HUES6 (cell line): ENCODE data around the gene FUT2.
"Not testable (repeated sequence)": the region's sequence is repeated elsewhere in the genome, so short reads cannot be mapped to it uniquely, and the experiment has no call there.

ENCODE experiments used
- H3K27ac ChIP-seq: 2 replicates; pipeline ENCODE4 v1.7.0; 2013; ENCODE audit warnings: low read depth, mild to moderate bottlenecking, low read length, inconsistent platforms
- H3K27me3 ChIP-seq: 2 replicates; pipeline ENCODE4 v1.6.1; 2013; ENCODE audit warnings: low read length; ENCODE audit not compliant: control insufficient read depth, insufficient read depth
- H3K36me3 ChIP-seq: 2 replicates; pipeline ENCODE4 v1.6.1; 2013; ENCODE audit warnings: low read length; ENCODE audit not compliant: control insufficient read depth, insufficient read depth
- H3K4me1 ChIP-seq: 2 replicates; pipeline ENCODE4 v1.6.1; 2013; ENCODE audit warnings: low read length; ENCODE audit not compliant: control insufficient read depth, insufficient read depth
- H3K4me3 ChIP-seq: 2 replicates; pipeline ENCODE4 v1.5.1; 2013; ENCODE audit warnings: low read depth, low read length
- H3K9ac ChIP-seq: one replicate; pipeline ENCODE4 v1.6.1; 2013; ENCODE audit warnings: mild to moderate bottlenecking, low read length
- H3K9me3 ChIP-seq: 2 replicates; pipeline ENCODE4 v1.6.1; 2013; ENCODE audit warnings: low read depth, low read length; ENCODE audit not compliant: control insufficient read depth, insufficient read depth

FUT2 gene

DNA sequence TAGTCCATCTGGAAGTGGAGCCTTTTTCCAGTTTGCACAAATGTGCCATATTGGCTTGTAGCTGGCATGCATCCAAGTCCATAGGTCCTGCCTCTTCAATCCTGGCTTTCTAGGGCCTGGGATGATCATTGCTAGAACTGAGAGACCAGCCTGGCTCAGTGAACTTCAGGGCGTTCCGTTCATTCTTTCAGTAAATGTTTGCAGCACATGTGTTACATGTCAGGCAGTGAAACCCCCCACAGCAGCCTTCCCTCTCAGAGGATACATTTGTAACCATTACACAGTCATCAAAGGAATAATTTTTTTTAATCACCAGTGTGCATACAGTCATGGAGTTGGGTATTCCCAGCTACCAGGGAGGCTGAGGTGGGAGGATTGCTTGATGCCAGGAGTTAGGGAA is 9.7 kb downstream of the FUT2 start:
- peaks cover 14% of the 10 kb centered on the region for H3K36me3 ChIP-seq
- no peak overlapping the region for H3K9ac ChIP-seq

DNA sequence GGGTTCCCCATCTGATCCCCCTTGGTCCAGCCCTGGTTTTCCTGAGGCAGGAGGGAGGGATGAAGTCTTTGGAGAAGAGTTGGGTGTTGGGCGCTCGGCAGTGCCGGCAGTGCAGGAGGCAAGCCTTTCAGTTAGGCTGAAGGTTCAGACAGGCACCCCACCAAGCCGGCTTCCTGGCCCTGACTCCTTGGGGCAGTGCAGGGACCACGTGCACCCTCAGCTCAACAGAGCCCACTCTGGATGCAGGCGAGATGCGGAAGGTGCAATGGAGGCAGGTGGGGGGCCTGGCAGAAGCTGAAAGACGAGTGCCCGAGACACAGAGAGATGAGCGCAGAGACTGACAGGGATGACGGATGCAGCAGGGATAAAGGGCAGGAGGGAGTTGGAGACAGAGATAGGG is 12.7 kb downstream of the FUT2 start:
- Histone ChIP-seq H3K9ac (no peak overlapping the region), H3K36me3 (peaks cover 8% of the 10 kb centered on the region), H3K9me3 (peaks cover 3% of the 10 kb centered on the region), H3K4me1 (peaks cover 9% of the 10 kb centered on the region), H3K27me3 (no peaks in the 10 kb centered on the region), H3K4me3 (no peak overlapping the region), H3K27ac (no peak overlapping the region)

More for the DNA sequence above, 9.7 kb downstream of the FUT2 start:
- H3K9me3 ChIP-seq = no peaks in the 10 kb centered on the region
- no peak overlapping the region for H3K4me3 ChIP-seq
- no peaks in the 10 kb centered on the region for H3K27me3 ChIP-seq
- H3K27ac ChIP-seq = no peak overlapping the region
- H3K4me1 ChIP-seq = peaks cover 5% of the 10 kb centered on the region; the same call in 1 of the 2 replicates

DNA sequence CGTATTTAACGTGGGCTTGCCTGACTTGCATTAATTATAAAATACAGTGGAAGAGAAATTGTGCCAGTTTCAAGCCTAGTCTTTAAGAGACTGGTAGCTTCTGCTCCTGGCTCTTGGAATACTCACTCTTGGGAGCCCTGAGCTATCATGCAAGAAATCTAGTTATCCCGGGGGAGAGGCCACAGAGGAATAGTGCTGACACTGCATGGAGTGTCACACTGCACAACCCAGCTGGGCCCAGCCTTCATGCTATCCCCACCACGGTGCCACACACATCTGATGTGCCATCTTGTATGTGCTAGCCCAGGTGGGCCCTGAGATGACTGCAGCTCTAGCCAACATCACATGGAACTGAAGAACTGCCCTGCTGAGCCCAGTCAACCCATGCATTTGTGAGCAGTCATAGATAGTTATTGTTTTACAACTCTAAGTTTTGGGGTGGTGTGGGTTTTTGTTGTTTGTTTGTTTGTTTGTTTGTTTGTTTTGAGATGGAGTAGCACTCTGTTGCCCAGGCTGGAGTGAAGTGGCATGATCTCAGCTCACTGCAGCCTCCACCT is 15.4 kb downstream of the FUT2 start:
- no peaks in the 10 kb centered on the region for H3K27me3 ChIP-seq
- no peak overlapping the region for H3K9ac ChIP-seq
- H3K27ac ChIP-seq = no peak overlapping the region
- H3K9me3 ChIP-seq = peaks cover 3% of the 10 kb centered on the region
- peaks cover 22% of the 10 kb centered on the region for H3K4me1 ChIP-seq
- no peaks in the 10 kb centered on the region for H3K36me3 ChIP-seq
- H3K4me3 ChIP-seq = no peak overlapping the region

DNA sequence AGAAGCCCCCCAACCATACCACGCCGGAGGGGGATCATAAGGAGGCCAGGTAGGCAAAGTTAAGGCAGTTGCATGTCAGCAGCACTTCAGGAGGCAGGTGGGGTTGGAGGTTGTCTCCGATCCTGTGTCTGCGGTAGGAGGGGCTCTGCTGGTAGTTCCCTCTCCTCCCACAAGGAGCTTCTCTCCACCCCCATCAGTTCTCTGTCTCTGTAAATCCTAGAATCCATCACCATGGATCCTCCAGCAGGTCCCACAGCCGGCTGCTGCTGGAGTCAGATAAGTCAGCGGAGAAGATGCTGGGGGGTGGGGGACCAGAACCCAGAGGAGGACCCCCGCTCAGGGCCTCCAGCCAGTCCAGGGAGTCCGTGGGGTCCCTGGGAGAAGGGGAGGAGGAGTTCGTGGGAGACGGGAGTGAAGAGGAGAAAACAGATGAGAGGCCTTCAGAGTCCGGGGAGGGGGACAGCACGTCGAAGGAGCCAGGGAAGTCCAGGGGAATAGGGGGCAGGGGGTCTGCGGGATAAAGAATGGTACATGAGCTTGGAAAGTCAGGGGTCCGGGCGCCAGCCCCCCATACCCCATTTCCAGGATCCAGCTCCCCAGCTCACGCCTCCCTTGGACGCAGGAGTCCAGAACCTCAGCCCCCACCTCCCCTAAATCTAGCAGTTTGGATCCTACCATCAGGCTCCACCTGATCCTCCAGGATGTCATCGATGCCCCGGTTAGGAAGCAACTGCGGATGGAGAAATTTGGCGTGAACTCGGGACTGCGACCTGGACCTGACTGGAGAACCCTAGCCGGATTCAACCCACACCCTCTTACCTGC is 17.5 kb downstream of the FUT2 start:
- H3K36me3 ChIP-seq = no peaks in the 10 kb centered on the region
- no peak overlapping the region for H3K27ac ChIP-seq
- H3K9me3 ChIP-seq = peaks cover 3% of the 10 kb centered on the region
- no peaks in the 10 kb centered on the region for H3K27me3 ChIP-seq
- peaks cover 30% of the 10 kb centered on the region for H3K4me1 ChIP-seq
- peak overlapping the region; percentile 88 for H3K4me3 ChIP-seq
- H3K9ac ChIP-seq = peak overlapping the region; percentile 57

DNA sequence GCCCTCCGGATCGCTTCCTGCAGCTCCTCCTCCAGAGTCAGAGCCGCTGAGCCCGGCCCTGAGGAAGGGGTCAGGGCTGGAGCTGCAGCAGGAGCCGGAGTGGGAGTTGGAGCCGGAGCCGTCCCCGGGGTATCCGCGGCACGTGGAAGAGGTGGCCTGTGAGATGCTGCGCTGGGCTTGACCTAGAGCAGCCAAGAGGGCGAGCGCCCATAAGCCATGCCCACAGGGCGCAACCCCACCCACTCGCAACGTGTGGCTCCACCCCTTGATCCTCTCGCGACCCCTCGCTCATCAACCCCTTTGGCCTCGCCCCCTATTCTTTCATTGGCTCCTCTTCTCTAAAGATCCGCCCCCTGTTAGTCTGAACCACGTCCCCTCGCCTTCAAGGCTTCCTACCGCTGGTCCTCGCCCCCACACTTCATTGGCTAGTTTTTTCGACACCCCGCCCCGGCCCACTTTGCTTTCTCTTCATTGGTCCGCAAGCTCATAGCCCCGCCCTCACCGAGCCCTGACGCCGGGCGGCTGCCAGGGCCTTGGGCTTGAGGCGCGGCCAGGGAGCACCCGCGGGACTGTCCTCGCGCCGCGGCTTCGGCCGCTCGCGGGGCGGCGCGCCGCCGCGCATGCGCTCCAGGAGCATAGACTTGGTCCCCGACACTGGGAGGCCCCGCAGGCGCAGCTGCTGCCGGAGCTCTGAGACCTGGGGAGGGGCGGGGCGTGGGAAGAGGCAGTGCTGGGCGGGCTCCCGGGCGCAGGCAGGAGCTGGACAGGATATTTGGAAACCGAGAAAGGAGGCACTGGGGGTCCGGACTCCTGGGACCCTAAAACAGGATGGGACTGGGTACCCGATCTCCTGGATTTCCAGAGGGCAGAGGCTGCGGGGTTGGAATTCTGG is 18.3 kb downstream of the FUT2 start:
- H3K4me1 ChIP-seq = peaks cover 34% of the 10 kb centered on the region
- H3K27ac ChIP-seq = no peak overlapping the region; the same call in 1 of the 2 replicates
- H3K9ac ChIP-seq = peak overlapping the region; percentile 57
- H3K27me3 ChIP-seq = no peaks in the 10 kb centered on the region
- H3K4me3 ChIP-seq = peak overlapping the region; percentile 88
- H3K9me3 ChIP-seq = peaks cover 3% of the 10 kb centered on the region
- no peaks in the 10 kb centered on the region for H3K36me3 ChIP-seq

DNA sequence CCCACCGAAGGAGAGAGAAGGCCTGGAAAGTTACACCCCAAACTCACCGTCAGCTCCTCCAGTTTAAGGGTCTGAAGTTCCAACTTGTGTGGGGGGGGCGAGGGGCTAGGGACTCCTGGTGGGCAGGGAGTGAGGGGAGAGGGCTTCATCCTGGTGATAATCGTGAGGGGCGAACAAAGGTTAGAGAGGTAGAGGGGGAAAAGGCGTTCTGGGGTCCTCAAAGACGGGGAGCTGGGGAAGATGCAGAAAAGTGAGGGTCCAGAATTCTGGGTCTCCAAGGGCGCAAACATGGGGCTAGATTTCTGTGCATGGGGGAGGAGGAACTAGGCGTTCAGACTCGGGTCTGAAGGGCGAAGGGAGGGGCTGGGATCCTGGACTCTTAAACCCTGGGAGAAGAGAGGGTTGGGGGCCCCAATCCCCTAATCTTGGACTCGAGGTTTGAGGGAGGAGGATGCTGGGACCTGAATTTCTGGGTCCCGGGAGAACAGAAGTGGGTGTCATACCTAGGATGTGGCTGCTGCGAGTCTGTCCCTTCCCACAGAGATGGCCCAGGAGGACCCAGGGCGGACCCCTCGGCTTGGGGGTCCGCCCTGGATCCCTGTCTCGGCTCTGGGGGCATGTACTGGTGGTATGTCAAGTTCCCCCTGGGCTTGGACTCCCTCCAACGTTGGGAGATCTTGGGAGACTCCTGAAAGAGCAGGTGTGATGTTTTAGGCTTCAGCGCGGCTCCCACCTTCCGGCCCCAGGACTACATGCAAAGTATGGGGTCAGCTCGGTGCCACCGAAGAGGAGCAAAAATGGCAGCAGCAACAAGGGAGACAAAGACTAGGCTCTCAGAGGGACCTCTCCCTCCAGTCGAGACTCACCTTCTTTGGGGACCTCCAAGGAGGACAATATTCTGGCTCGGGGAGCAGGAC is 19.2 kb downstream of the FUT2 start:
- peak overlapping the region; percentile 37 for H3K9ac ChIP-seq
- peaks cover 3% of the 10 kb centered on the region for H3K9me3 ChIP-seq
- no peaks in the 10 kb centered on the region for H3K36me3 ChIP-seq
- H3K4me1 ChIP-seq = peaks cover 42% of the 10 kb centered on the region
- no peaks in the 10 kb centered on the region for H3K27me3 ChIP-seq
- H3K27ac ChIP-seq = no peak overlapping the region; the same call in 1 of the 2 replicates
- H3K4me3 ChIP-seq = peak overlapping the region; percentile 63

DNA sequence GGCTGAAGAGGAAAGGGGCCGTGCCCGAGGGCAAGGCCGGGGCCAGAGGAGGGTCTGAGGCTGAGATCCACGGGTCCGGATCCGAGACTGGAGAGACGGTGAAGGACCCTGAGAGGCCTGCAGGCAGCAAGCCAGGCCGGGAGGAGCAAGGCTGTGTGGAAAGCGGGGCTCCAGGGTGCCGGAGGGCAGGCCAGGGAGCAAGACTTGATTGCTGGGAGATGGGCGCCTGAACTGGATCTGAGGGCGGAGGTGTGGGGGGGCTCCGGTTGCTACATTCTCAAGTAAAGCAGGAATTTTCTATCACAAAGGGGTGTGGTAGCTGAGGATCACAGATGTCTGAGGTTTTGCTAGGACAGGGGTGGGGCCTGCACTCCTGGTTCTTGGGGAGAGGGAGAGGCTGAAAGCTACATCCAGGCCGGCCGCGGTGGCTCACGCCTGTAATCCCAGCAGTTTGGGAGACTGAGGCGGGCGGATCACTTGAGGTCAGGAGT is 20.0 kb downstream of the FUT2 start:
- no peaks in the 10 kb centered on the region for H3K36me3 ChIP-seq
- peaks cover 45% of the 10 kb centered on the region for H3K4me1 ChIP-seq
- H3K27me3 ChIP-seq = no peaks in the 10 kb centered on the region
- peaks cover 3% of the 10 kb centered on the region for H3K9me3 ChIP-seq
- no peak overlapping the region for H3K9ac ChIP-seq
- no peak overlapping the region for H3K27ac ChIP-seq
- no peak overlapping the region for H3K4me3 ChIP-seq

DNA sequence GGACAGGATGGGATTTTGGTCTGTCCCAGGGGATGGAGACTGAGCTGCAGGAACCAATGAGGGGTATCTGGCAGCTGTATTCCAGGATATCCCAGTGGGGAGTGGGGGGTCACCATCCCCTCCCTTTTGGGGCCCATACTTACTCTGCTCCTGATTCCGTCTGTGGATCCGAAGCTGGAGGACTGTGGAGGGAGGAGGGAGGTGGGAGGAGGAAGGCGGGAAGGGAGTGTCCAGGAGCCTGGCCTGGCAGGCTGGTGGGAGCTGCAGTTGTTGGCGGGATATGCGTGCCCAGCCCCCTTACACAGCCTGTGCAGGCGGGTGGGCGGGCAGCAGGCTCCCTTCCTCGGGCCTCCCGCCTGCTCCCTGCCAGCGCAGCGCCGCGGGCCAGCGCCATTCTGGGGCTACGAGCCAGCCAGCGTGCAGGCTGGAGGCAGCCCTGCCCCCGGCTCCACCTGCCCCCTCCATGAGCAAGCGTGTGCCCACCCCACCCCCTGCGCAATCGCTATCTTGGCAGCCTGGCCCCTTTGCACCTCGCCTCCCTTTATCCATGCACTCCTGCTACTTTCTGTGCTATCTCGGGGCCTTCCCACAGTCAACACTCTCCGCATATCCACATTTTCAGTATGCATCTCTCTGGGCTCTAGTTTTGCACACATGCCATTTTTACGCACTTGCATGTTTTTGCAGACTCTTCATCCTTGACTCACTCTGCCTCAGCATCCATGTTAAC is 21.0 kb downstream of the FUT2 start:
- H3K4me3 ChIP-seq = peak overlapping the region; percentile 50
- peaks cover 45% of the 10 kb centered on the region for H3K4me1 ChIP-seq
- no peaks in the 10 kb centered on the region for H3K9me3 ChIP-seq
- no peaks in the 10 kb centered on the region for H3K36me3 ChIP-seq
- H3K9ac ChIP-seq = no peak overlapping the region
- H3K27me3 ChIP-seq = no peaks in the 10 kb centered on the region
- H3K27ac ChIP-seq = no peak overlapping the region

DNA sequence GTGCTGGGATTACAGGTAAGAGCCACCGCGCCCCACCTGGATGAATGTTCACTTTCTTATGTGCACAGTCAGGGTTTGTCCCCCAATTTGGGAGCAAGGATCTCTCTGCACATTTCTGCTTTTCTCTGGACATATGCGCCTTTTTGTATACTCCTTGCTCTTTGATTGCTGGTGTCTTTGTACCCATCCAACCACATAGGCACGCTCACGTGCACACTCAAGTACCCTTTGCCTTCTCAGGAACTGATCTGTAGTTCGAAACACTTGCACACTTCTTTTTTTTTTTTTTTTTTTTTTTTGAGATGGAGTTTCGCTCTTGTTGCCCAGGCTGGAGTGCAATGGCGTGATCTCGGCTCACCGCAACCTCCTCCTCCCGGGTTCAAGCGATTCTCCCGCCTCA is 22.3 kb downstream of the FUT2 start:
- H3K9ac ChIP-seq, H3K4me3 ChIP-seq, H3K27ac ChIP-seq, H3K9me3 ChIP-seq, H3K27me3 ChIP-seq, H3K36me3 ChIP-seq: not testable (repeated sequence)
- peaks cover 42% of the 10 kb centered on the region for H3K4me1 ChIP-seq
